ENCODE measurements around the gene NOS3. TPM values are rescaled to one million over a fixed set of nuclear protein-coding genes. Genes with fewer than 3 reads are reported as not detected.

NOS3 gene
- total and polyA plus RNA-seq, 9 of the 15 experiments (the other 6 are each of a cell fraction or from before 2014, with no cell fraction given), result 1.1 to 121 (median 23.6) TPM

DNA sequence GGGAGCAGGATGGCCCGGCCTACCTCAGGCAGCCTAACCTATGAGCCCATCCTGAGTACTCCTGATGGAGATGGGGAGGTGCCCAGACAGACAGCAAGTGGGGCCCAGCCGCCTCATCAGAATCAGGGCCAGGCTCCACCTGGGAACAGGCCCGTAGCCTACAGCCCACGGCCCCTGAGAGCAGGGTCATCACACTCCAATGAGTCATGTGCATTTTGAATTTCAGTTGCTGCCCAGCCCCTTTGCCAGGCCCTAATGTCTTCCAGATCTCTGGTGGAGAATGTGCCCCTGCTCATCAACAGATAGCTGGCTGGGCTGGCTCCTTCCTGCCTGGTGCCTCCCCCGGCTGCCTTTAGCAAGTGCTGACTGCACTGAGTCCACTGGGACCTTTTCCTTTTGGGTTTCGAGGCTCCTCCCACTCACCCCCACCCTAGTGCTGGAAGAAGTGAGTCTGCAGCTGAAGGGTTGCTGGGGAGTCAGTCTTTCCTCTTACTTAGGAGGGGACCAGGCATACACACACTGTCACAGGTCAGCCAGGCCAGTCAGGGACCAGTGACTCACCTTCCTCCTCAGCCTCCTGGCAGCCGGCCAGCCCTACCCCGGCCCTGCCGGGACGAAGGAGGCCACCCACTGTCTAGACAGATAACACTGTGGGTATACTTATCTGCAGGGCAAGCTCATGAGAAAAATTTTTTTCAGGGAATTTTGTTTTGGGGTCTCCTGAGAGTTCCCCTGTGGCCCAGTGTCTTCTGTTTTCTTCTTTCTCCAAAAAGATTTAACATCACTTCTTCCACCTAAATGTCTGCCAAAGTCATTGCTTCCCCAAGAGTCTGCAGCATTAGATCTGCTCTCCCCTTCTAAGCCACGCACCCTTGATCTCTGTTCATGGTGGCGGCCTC, 48.4 kb downstream of the NOS3 start (continued):
- TF ChIP-seq ZNF830 (CRISPR knock-in tag; IDR thresholded peaks at IDR 0.05) (no peak), ZNF764 (CRISPR knock-in tag; IDR thresholded peaks at IDR 0.05; ENCODE audit: low read depth) (no peak), IRF2 (CRISPR knock-in tag; IDR thresholded peaks at IDR 0.05) (no peak), HNRNPL (IDR thresholded peaks at IDR 0.05; ENCODE audit: low read depth, low read length) (peak; percentile 77; the same call in 1 of the 2 replicates), DMBX1 (CRISPR knock-in tag; IDR thresholded peaks at IDR 0.05; ENCODE audit: borderline replicate concordance) (no peak), ZNF584 (CRISPR knock-in tag; IDR thresholded peaks at IDR 0.05; ENCODE audit: low read depth) (peak; percentile 55; the same call in 1 of the 2 replicates), FUS (optimal IDR thresholded peaks at IDR 0.05; ENCODE audit: low read depth, low read length) (no peak), GABPA (tag; conservative IDR thresholded peaks at IDR 0.05; ENCODE audit: low read depth) (0 out of 2 replicates have a peak, but pooled peaks have one; percentile 20), POLR2A (conservative IDR thresholded peaks at IDR 0.05) (peak; percentile 56; the same call in 1 of the 2 replicates), COPS2 (conservative IDR thresholded peaks at IDR 0.05) (no peak), ZNF134 (CRISPR knock-in tag; conservative IDR thresholded peaks at IDR 0.05) (no peak; the same call in 1 of the 2 replicates), SUPT5H (IDR thresholded peaks at IDR 0.05) (peak; percentile 48; the same call in 1 of the 2 replicates), PHF8 (IDR thresholded peaks at IDR 0.05; ENCODE audit: borderline replicate concordance, low read length) (peak; percentile 36; the same call in 1 of the 2 replicates), NFXL1 (CRISPR knock-in tag; IDR thresholded peaks at IDR 0.05) (no peak), SMC3 (conservative IDR thresholded peaks at IDR 0.05; ENCODE audit: insufficient read depth, low read depth, low read length) (peak; percentile 13; the same call in 1 of the 2 replicates), MAFK (IDR thresholded peaks at IDR 0.05; ENCODE audit: low read length) (peak; percentile 9; the same call in 1 of the 2 replicates), ZNF586 (CRISPR knock-in tag; conservative IDR thresholded peaks at IDR 0.05) (no peak), TAF7 (tag; IDR thresholded peaks at IDR 0.05) (no peak), FOXM1 (IDR thresholded peaks at IDR 0.05; ENCODE audit: low read depth) (peak; percentile 71), FOXM1 (CRISPR knock-in tag; IDR thresholded peaks at IDR 0.05; ENCODE audit: low read depth) (no peak), JUNB (CRISPR knock-in tag; conservative IDR thresholded peaks at IDR 0.05) (peak; percentile 31; the same call in 1 of the 2 replicates), HDAC8 (tag; IDR thresholded peaks at IDR 0.05) (peak; percentile 38; the same call in 1 of the 2 replicates), ZNF224 (CRISPR knock-in tag; IDR thresholded peaks at IDR 0.05) (no peak), ZNF507 (tag; conservative IDR thresholded peaks at IDR 0.05) (no peak), SNIP1 (IDR thresholded peaks at IDR 0.05; ENCODE audit: low read depth) (no peak), ZNF124 (CRISPR knock-in tag; IDR thresholded peaks at IDR 0.05) (no peak), RB1 (IDR thresholded peaks at IDR 0.05; ENCODE audit: low read depth) (0 out of 2 replicates have a peak, but pooled peaks have one; percentile 30)
- TF ChIP-seq, protein P1, sequence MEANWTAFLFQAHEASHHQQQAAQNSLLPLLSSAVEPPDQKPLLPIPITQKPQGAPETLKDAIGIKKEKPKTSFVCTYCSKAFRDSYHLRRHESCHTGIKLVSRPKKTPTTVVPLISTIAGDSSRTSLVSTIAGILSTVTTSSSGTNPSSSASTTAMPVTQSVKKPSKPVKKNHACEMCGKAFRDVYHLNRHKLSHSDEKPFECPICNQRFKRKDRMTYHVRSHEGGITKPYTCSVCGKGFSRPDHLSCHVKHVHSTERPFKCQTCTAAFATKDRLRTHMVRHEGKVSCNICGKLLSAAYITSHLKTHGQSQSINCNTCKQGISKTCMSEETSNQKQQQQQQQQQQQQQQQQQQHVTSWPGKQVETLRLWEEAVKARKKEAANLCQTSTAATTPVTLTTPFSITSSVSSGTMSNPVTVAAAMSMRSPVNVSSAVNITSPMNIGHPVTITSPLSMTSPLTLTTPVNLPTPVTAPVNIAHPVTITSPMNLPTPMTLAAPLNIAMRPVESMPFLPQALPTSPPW (CRISPR knock-in tag; IDR thresholded peaks at IDR 0.05), result peak; percentile 92
- TF ChIP-seq, protein P2, sequence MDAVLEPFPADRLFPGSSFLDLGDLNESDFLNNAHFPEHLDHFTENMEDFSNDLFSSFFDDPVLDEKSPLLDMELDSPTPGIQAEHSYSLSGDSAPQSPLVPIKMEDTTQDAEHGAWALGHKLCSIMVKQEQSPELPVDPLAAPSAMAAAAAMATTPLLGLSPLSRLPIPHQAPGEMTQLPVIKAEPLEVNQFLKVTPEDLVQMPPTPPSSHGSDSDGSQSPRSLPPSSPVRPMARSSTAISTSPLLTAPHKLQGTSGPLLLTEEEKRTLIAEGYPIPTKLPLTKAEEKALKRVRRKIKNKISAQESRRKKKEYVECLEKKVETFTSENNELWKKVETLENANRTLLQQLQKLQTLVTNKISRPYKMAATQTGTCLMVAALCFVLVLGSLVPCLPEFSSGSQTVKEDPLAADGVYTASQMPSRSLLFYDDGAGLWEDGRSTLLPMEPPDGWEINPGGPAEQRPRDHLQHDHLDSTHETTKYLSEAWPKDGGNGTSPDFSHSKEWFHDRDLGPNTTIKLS (IDR thresholded peaks at IDR 0.05; ENCODE audit: borderline replicate concordance, low read depth), result peak; percentile 60

All from K562 (cell line).